IgD-negative memory B cell (primary cell): Measurements from ENCODE around the gene TTC34. TPM values are rescaled to one million over a fixed set of nuclear protein-coding genes. Genes with fewer than 3 reads are reported as not detected.

Experiments
- H3K27ac Mint-ChIP-seq, 3 donors: one replicate each; pipeline ENCODE4 v1.8.0; 2020 to 2022; ENCODE audit warnings: mild to moderate bottlenecking in 3 of 3, mixed read lengths in 3 of 3, moderate library complexity in 1 of 3
- H3K27me3 Mint-ChIP-seq: one replicate; pipeline ENCODE4 v1.8.0; 2021; ENCODE audit warnings: mixed read lengths
- H3K36me3 Mint-ChIP-seq: one replicate; pipeline ENCODE4 v1.8.0; 2020; ENCODE audit warnings: mild to moderate bottlenecking, mixed read lengths
- H3K4me1 Mint-ChIP-seq, 3 donors: one replicate each; pipeline ENCODE4 v1.8.0; 2020 to 2022; ENCODE audit warnings: mixed read lengths in 3 of 3, mild to moderate bottlenecking in 1 of 3
- H3K4me3 Mint-ChIP-seq, 4 donors: one replicate each; pipeline ENCODE4 v1.8.0; 2020 to 2022; ENCODE audit warnings: mild to moderate bottlenecking in 4 of 4, mixed read lengths in 4 of 4, moderate library complexity in 3 of 4
- H3K9me3 Mint-ChIP-seq, 3 donors: one replicate each; pipeline ENCODE4 v1.8.0; 2020 to 2021; ENCODE audit warnings: mixed read lengths in 3 of 3, mild to moderate bottlenecking in 1 of 3
- polyA plus RNA-seq: library from polyadenylated mRNA; unstranded; fragments of 300-500 nt; fragmentation: Illumina TruSeq; gene quantifications from one replicate; pipeline ENCODE4 v1.2.3, GENCODE V29; 2021

The TTC34 gene
- polyA plus RNA-seq, 1 donor from 2014 or later: 0.06 TPM

DNA sequence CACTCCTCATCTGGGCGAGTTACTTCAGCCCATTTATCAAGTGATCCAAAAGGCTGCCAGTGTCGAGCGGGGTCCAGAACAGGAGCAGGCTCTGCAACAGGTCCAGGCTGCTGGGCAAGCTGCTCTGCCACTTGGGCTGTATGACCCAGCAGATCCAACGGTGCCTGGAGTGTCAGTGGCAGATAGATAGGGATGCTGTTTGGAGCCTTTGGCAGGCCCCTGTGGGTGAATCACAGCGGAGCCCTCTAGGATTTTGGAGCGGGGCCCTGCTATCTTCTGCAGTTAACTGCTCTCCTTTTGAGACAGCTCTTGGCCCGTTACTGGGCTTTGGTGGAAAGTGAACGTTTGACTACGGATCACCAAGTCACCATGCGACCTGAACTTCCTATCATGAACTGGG, 176.2 kb downstream of the TTC34 start:
- peaks cover 31% of the 10 kb centered on the region for H3K27me3 Mint-ChIP-seq
- peaks cover 0 to 2% (median 1%) of the 10 kb centered on the region in 3 donors for H3K9me3 Mint-ChIP-seq
- H3K27ac Mint-ChIP-seq: no peak overlapping the region
- peaks cover 0 to 4% (median 4%) of the 10 kb centered on the region in 3 donors for H3K4me1 Mint-ChIP-seq
- no peak overlapping the region for H3K4me3 Mint-ChIP-seq
- H3K36me3 Mint-ChIP-seq: no peaks in the 10 kb centered on the region

GRCh38 chr1:2624735-2625300, 176.7 kb downstream of the TTC34 start:
- peaks cover 0 to 4% (median 4%) of the 10 kb centered on the region in 3 donors for H3K4me1 Mint-ChIP-seq
- no peaks in the 10 kb centered on the region for H3K36me3 Mint-ChIP-seq
- peaks cover 2 to 4% (median 2%) of the 10 kb centered on the region in 3 donors for H3K9me3 Mint-ChIP-seq
- H3K27ac Mint-ChIP-seq: no peak overlapping the region
- H3K4me3 Mint-ChIP-seq: no peak overlapping the region
- H3K27me3 Mint-ChIP-seq: peaks cover 33% of the 10 kb centered on the region

DNA sequence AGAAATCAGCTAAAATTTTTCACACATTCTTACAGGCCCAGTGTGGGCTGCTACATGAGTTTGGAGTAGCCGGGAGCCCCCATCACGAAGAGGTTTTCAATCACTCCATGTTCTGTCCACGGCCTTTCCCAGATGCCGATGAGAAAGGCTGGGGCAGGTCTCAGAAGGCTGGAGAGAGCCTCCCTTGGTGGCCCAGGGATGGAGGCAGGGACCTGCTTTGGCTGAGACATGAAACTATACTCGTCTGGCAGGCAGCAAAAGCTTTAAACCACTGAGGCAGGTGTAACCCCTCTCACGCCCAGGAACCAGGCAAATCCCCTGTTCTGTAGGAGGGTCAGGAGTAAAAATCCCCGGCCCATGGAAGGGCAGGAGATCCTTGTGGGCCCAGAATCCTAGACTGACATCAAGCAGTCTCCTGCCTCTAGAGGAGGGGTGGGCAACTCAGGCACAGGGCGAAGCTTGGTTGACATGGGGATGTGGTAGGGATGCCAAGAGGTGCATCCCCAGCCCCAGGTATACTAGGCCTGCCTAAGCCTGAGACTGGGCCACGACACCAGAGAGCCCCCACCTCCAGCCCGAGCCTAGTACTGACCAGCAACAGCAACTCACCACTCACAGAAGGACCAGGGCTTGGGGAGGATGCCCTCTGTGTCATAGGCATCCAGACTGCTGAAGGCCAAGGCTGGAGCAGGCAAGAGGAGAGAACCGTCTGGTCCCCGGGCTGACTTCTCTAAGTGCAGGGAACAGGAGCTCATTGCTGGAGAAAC, 177.7 kb downstream of the TTC34 start:
- H3K4me1 Mint-ChIP-seq: peaks cover 0 to 4% (median 3%) of the 10 kb centered on the region in 3 donors
- no peak overlapping the region for H3K27ac Mint-ChIP-seq
- H3K4me3 Mint-ChIP-seq: no peak overlapping the region
- peaks cover 2% of the 10 kb centered on the region for H3K36me3 Mint-ChIP-seq
- H3K27me3 Mint-ChIP-seq: peaks cover 34% of the 10 kb centered on the region
- peaks cover 2 to 6% (median 4%) of the 10 kb centered on the region in 3 donors for H3K9me3 Mint-ChIP-seq

DNA sequence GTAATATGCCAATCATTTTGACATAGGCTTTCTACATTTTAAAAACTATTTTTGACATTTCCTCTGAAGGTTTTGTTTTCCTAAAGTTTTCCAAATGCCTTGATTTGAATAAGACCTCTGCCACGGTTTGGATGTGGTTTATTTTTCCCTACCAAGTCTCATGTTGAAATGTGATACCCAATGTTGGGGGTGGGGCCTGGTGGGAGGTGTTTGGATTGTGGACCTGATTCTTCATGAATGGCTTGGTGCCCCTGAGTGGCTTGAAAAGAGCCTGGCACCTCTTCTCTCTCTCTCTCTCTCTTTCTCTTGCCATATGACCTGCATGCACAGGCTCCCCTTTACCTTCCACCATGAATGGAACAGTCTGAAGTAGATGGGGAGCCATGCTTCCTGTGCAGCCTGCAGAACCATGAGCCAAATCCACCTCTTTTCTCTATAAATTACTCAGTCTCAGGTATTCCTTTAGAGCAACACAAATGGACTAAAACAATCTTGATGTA, 183.5 kb downstream of the TTC34 start:
- H3K4me1 Mint-ChIP-seq: peaks cover 0 to 2% (median 0%) of the 10 kb centered on the region in 3 donors
- peaks cover 16% of the 10 kb centered on the region for H3K27me3 Mint-ChIP-seq
- peaks cover 4% of the 10 kb centered on the region for H3K36me3 Mint-ChIP-seq
- H3K27ac Mint-ChIP-seq: no peak overlapping the region
- H3K9me3 Mint-ChIP-seq: peaks cover 5 to 30% (median 21%) of the 10 kb centered on the region in 3 donors
- H3K4me3 Mint-ChIP-seq: no peak overlapping the region

DNA sequence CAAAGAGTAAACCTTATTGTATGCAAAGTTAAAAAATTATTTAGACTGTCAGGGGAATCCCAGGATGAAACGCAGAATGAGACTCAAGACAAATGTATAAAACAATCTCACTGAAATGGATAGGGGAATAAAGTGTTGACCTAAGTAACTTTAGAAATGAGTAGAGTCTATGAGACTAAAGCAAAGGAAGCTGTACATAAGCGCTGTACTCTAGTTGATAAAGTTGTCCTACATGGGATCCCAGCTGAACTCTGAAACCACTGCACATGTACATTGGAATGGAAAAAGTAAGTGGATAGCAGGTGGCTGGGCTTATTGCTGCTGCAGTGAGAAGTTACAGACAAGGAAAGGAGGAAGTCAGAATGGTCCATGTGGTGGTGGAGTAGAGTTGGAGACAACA, 187.3 kb downstream of the TTC34 start:
- Mint-ChIP-seq H3K27me3 (peaks cover 7% of the 10 kb centered on the region), H3K9me3 (peaks cover 3 to 27% (median 17%) of the 10 kb centered on the region in 3 donors), H3K36me3 (peaks cover 2% of the 10 kb centered on the region), H3K4me1 (peaks cover 0 to 5% (median 0%) of the 10 kb centered on the region in 3 donors), H3K27ac (no peak overlapping the region), H3K4me3 (no peak overlapping the region)

GRCh38 chr1:2612591-2613365, 188.7 kb downstream of the TTC34 start:
- H3K9me3 Mint-ChIP-seq: peaks cover 3 to 27% (median 17%) of the 10 kb centered on the region in 3 donors
- H3K27me3 Mint-ChIP-seq: peaks cover 5% of the 10 kb centered on the region
- H3K4me1 Mint-ChIP-seq: peaks cover 0 to 5% (median 0%) of the 10 kb centered on the region in 3 donors
- no peak overlapping the region for H3K27ac Mint-ChIP-seq
- H3K36me3 Mint-ChIP-seq: peaks cover 2% of the 10 kb centered on the region
- H3K4me3 Mint-ChIP-seq: peak overlapping the region in 1 of 4 donors; percentile 49

GRCh38 chr1:2611621-2612437, 189.7 kb downstream of the TTC34 start:
- Mint-ChIP-seq H3K27ac (no peak overlapping the region), H3K4me3 (no peak overlapping the region), H3K27me3 (peaks cover 5% of the 10 kb centered on the region), H3K4me1 (peaks cover 0 to 5% (median 0%) of the 10 kb centered on the region in 3 donors), H3K36me3 (no peaks in the 10 kb centered on the region), H3K9me3 (peaks cover 3 to 25% (median 17%) of the 10 kb centered on the region in 3 donors)

GRCh38 chr1:2611031-2611501, 190.4 kb downstream of the TTC34 start:
- H3K27ac Mint-ChIP-seq: no peak overlapping the region
- peaks cover 0 to 5% (median 0%) of the 10 kb centered on the region in 3 donors for H3K4me1 Mint-ChIP-seq
- peaks cover 3 to 21% (median 13%) of the 10 kb centered on the region in 3 donors for H3K9me3 Mint-ChIP-seq
- no peaks in the 10 kb centered on the region for H3K36me3 Mint-ChIP-seq
- H3K4me3 Mint-ChIP-seq: no peak overlapping the region
- H3K27me3 Mint-ChIP-seq: peaks cover 5% of the 10 kb centered on the region

DNA sequence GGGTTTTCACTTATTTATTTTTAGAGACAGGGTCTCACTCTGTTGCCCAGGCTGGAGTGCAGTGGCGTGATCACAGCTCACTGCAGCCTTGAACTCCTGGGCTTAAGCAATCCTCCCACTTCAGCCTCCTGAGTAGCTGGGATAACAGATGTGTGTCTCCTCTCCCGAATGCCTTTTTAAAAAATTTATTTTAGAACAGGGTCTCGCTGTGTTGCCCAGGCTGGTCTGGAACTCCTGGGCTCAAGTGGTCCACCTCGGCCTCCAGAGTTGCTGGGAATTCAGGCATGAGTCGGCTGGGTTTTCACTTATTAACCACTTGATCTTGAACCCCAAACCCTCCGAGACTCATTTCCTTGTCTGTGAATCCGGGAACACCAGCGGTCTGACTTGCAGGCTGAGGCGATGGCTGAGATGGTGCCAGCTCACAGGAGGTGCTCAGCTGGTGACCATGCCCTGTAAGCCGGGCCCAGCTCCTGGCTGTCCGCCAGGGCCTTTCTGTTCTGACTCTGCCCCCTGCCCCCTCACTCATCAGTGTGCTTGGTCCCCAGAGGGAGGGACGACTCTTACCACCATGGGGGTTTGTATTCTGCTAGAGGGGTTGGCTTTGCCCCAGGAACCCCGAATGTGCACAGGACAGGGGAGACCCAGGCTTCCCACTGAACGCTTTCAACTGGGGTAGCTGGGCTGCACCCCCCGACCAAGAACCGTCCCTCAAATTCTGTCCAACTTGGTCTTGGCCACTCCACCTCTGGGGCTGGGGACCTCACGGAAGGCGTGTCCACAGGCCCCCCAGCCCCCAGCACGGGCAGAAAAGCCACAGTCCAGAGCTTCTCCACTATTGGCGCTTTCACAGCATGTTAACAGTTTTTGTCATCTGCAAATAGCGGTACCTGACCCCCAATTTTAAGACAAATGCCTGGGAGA, 191.2 kb downstream of the TTC34 start:
- Mint-ChIP-seq H3K27me3 (peaks cover 5% of the 10 kb centered on the region), H3K4me3 (peak overlapping the region in 1 of 4 donors; percentile 52), H3K36me3 (no peaks in the 10 kb centered on the region), H3K27ac (no peak overlapping the region), H3K4me1 (peaks cover 0 to 5% (median 0%) of the 10 kb centered on the region in 3 donors), H3K9me3 (peaks cover 3 to 16% (median 11%) of the 10 kb centered on the region in 3 donors)

- H3K9me3 Mint-ChIP-seq: peaks cover 3 to 10% (median 8%) of the 10 kb centered on the region in 3 donors
- H3K27ac Mint-ChIP-seq: no peak overlapping the region
- peaks cover 5% of the 10 kb centered on the region for H3K27me3 Mint-ChIP-seq
- H3K4me1 Mint-ChIP-seq: peaks cover 0 to 4% (median 0%) of the 10 kb centered on the region in 3 donors
- no peak overlapping the region for H3K4me3 Mint-ChIP-seq
- H3K36me3 Mint-ChIP-seq: no peaks in the 10 kb centered on the region
Observed at GRCh38 chr1:2609319-2610035, 192.0 kb downstream of the TTC34 start.

GRCh38 chr1:2607641-2608091, 193.8 kb downstream of the TTC34 start:
- H3K9me3 Mint-ChIP-seq: peaks cover 0 to 2% (median 0%) of the 10 kb centered on the region in 3 donors
- no peak overlapping the region for H3K4me3 Mint-ChIP-seq
- peaks cover 2% of the 10 kb centered on the region for H3K36me3 Mint-ChIP-seq
- peaks cover 0 to 4% (median 0%) of the 10 kb centered on the region in 3 donors for H3K4me1 Mint-ChIP-seq
- peaks cover 8% of the 10 kb centered on the region for H3K27me3 Mint-ChIP-seq
- no peak overlapping the region for H3K27ac Mint-ChIP-seq

GRCh38 chr1:2606881-2607621, 194.4 kb downstream of the TTC34 start:
- Mint-ChIP-seq H3K27me3 (peaks cover 8% of the 10 kb centered on the region), H3K4me1 (no peaks in the 10 kb centered on the region), H3K27ac (no peak overlapping the region), H3K36me3 (peaks cover 3% of the 10 kb centered on the region), H3K4me3 (no peak overlapping the region), H3K9me3 (no peaks in the 10 kb centered on the region)
